SKM-1 treated with dmso at 0.1 percent for 144 hours (cell line): Measurements from ENCODE around the gene SMCO2.

Source experiments
- DNase-seq: peaks from one replicate; lab custom pipeline; 2025; ENCODE audit not compliant: unreplicated experiment; lab: John Stamatoyannopoulos, UW

SMCO2 gene

DNA sequence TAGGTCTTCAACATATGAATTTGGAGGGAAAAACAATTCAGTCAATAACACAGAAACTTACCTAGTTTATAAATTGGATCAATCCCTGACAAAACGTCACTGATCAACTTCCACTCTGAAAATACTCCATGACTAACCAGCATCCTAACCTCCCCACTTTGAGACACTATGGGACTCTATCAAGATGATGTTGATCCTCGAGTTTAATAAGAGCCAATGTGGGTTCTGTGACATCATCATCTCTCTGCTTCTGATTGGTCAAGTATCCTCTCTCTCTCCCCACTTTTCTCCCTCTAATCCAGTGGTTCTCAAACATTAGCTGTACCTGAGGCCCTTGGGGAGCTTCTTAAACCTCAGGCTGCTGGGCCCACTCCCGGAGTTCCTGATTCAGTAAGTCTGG is at the start of gene SMCO2:
Gene SMCO2 (plus strand): TSS at position 301 of the 400 bp plus-strand sequence. CDS start 23,896 bp downstream, outside the sequence.
- no peak for DNase-seq

DNA sequence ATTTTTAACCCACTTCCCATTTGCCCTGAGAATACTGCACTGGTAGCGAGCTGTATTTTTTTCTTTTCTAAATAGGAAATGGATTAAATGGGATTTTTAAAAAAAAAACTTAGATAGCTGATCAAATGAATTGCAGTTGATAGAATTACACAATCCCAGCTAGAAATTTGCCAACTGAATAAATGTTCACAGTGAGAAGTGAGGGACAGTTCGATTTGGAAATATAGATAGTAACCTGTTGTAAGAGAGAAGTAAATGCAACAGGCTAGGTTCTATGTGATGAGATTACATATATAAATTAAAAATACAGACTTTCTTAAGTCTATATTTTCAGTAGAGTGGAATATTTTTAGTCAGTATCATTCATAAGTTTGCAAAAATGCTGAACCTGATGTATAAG is 48.1 kb upstream of the SMCO2 start:
- DNase-seq: no peak

- no peak for DNase-seq
Observed at GRCh38 chr12:27399074-27399473, 47.5 kb upstream of the SMCO2 start.

GRCh38 chr12:27400856-27401354 is 45.6 kb upstream of the SMCO2 start:
- DNase-seq: no peak

DNA sequence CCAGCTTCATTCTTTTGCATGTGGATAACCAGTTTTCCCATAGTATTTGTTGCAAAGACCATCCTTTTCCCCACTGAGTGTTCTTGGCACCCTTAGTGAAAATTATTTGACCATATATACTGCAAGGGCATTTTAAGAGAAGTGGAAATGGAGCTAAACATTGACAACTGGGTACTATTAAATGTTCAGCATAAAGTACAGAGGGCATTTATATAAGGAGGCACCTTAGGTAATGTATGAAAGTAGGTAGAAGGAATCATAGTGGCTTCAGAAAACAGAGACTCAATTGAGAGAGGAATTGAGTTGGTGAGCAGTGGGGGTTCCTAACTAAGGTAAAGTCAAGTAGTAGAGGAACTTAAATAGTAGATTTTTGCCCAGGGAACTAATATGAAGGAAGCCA is 34.5 kb upstream of the SMCO2 start:
- no peak for DNase-seq

DNA sequence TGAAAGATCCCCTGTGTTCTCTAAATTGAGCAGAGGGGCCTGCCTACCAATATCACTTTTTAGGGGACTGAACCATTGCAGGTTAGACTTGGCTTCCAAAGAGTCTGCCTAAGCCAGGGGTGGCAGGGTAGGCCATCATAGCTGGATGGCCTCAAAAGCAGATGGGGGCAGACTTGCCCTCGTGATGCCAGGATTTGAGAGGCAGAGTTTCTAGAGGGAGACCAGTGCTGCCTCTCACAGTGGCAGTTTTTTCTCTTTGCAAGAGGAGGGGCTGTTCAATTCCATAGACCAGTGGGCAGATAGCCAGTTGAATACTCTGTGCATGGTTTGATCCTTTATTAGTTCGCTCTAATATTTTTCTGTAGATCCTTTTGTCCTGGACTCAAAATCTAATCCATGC is 23.8 kb upstream of the SMCO2 start:
- no peak for DNase-seq

DNA sequence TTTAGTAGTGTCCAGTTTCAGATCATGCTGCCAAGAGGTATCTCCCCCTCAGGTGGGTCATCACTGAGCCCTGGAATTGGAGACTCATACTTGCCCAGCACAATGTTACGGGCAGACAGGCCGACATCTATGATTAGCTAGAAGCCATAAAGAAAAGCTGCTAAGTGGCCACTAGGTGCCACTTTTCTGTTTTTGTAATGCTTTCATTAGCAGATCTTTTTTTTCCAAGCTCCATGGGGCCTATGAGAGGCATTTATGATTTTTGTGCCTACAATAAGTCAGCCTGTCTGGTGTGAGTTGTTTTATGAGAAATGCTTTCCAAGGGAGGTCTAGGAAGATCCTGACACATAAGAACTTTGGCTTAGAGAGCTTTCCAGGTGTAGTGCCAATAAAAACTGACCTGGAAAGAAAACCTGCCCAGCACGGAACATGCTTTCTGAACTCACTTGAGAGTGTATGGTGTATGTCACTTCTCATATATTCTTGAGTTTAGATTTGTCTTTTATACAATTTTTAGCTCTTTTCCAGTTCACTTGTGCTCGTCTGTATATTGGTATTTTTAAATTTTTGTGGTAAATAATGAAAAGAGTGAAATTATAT is 21.8 kb upstream of the SMCO2 start:
- DNase-seq: peak; percentile 5

DNA sequence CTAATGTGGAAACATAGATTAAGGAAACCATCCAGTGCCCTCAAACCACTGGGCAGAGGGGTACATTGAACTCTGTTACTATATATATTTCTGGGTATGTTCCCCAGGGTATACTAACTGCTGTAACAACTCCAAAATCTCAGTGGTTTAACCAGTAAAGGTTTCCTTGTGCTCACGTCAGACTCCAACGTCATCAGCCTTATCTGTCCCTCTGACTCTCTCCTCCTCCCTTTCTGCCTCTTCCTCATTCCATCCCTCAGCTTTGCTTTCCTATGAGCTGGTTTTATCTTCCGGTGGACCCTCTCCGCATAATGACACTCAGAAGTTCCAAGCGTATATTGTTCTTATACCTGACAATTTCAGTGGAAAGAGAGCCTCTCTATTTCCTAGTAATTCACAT is 21.2 kb upstream of the SMCO2 start:
- DNase-seq: no peak

- DNase-seq: no peak
Observed at GRCh38 chr12:27426743-27427487, 19.6 kb upstream of the SMCO2 start.

DNA sequence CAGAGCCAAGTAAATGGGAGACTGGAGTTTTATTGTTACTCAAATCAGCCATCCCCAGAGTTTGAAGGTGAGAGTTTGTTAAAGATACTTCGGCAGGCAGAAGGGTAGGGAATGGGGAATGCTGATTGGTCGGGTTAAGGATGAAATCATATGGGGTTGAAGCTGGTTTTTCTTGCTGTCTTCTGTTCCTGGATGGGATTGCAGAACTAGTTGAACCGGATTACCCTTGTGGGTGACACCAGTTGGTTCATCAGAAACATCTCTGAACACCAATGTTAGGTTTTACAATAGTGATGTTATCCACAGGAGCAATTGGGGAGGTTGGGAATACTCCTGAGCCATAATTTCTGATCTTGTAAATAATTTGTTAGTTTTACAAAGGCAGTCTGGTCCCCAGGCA is 18.7 kb upstream of the SMCO2 start:
- no peak for DNase-seq

DNA sequence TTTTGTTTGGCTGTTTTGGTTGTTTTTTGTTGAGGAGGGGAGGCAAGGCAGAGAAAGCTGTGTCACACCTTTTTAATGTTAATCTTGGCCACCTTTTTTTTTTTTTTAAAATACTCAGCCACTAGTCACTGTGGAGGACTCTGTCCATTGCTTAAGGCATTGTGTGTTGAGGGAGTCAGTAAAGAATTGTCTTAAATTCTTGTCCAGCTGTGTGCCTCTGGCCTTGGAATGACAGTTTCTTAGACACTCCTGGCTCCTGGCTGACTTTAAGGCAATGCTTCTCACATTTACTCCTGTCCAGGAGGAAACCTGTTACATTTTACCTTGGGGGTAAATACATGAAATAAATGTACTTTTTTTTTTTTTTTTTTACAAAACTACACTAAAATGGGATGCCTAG is 18.1 kb upstream of the SMCO2 start:
- no peak for DNase-seq

DNA sequence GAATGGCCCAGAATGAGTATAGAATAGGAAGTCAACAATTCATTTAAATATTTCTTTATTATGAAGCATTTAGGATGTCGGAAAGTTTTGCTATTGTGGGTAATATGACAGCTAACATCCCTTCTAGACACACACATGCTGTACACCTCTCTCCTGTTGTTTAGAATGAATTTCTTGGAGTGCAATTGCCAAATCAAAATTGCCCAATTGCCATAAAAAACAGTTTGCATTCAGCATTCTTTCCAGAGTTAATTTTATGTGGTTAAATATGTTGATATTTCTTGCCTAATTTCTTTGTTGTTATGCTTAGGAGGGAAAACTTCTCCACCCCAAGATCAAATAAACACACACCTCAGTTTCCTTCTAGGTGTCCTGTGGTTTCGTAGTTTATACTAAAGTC is 16.9 kb upstream of the SMCO2 start:
- no peak for DNase-seq

GRCh38 chr12:27431185-27431584 is 15.4 kb upstream of the SMCO2 start:
- peak; percentile 42 for DNase-seq

DNA sequence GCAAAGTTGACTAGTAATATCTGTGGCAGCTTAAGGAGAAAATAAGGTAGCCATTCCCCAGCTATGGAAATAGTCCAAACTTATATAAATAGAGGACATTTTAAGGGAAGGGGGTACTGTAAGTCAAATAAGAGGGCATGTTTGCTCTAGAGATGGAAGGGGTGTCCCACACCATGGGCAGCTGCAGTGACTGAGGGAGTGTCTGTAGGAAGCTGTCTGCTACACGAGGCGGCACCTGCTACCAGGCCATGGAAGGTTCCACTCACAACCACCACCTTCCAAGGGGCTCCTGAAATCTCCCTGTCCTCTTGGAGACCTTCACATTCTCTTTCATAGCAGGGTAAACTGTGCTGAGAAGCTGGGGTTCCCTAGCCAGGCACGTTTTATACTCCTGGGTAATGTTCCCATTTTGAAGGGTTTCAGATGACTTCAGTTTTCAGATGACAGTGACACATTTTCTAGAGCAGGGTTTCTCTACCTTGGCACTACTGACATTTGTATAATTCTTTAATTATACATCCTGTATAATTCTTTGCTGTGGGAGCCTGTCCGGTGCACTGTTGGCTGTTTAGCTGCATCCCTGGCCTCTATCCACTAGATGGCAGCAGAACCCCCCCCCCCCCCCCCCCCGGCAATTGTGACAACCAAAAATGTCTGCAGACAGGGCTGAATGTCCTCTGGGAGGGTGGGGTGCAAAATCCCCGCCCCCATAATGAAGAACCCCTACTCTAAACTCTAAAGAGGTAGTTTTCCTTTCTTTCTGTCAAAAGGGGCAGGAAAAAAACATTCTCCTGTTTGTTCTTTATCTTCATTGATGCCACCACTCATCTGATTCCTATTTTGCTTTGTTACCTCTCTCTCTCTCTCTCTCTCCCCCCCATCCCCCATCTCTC is 11.6 kb upstream of the SMCO2 start:
- no peak for DNase-seq

DNA sequence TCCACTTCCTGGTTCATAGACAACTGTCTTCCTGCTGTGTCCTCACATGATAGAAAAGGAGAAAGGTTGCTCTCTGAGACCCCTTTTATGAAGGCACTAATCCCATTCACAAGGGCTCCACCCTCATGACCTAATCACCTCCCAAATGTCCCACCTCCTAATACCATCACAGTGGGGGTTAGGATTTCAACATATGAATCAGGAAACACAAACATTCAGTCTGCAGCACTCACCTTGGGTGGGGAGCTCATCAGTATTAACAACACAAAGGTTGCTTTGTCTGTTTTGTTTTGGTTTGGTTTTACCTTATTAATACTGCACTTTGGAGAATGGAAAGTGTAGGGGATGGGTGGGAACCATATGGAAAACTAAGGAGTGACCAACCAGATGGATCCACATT is 10.5 kb upstream of the SMCO2 start:
- no peak for DNase-seq

DNA sequence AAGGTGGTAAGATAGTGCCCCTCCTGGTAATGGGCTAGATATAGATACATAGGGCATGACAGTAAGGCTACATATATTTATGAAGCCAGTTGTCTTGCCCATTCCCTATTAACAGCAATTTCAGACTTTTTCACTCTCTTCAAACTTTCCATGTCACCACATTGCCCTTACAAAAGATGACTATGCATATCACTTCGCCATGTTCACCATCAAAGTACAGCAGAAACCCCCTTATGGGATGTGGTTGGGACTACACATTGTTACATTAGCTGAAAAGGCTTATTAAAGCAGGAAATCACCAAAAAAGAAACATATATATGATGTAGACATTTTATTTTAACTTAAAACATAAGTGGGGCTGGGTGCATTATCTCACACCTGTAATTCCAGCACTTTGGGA is 9.8 kb upstream of the SMCO2 start:
- no peak for DNase-seq

GRCh38 chr12:27437839-27438238 is 8.7 kb upstream of the SMCO2 start:
- DNase-seq: peak; percentile 16

- DNase-seq: no peak
Observed at GRCh38 chr12:27447761-27448160, 1.2 kb downstream of the SMCO2 start.

GRCh38 chr12:27449026-27449425 is 2.5 kb downstream of the SMCO2 start:
- no peak for DNase-seq

DNA sequence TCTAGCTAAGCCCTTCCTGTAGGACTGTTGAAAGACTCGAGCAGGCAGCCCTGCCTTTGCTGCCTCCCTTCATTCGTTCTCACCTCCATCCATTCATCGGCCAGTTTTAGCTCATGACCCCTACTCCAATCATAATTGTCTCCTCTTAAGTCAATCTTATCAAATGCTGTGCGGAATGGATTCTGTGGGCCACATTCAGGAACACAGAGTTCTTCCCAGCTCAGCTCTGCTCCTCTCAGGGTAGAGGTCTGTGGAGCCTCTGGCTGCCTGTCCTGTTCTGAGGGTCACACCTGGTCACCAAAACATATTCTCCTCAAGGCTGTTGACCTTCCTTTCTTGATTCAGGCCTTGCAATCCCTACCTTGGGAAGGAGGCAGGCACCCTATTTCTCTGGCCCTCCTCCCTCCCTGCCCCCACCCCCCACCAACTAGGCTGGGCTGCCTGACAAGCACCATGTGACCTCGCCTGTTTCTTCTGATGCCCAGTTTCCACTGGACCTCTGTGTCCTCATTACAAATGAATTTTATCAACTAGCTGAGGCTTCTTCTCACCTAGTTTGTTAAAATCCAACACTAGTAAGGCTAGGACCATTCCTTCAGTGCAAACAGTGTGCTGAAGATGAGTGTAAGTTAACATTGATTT is 3.5 kb downstream of the SMCO2 start:
- no peak for DNase-seq
